Tibial nerve (tissue), 4 donors: ENCODE measurements around the gene CORO2B. TPM values are rescaled to one million over a fixed set of nuclear protein-coding genes. Genes with fewer than 3 reads are reported as not detected.

ENCODE experiments used
- DNase-seq, 2 donors: peaks; one replicate each; pipeline ENCODE4 v3.0.0-alpha.2; 2019; ENCODE audit warnings: low spot score in 2 of 2
- H3K27ac ChIP-seq, 4 donors: fragments of 200-600 bp; sonication (generic) in 3 of 4; one replicate each; pipeline ENCODE4 v1.5.1; 2017 to 2019; ENCODE audit warnings: mild to moderate bottlenecking in 1 of 4
- H3K27me3 ChIP-seq, 2 donors: fragments of 200-600 bp; sonication (generic) in 1 of 2; one replicate each; pipeline versions ENCODE4 v1.5.1 to v1.6.0; 2017 to 2019
- H3K36me3 ChIP-seq, 3 donors: fragments of 200-600 bp; sonication (generic); one replicate each; pipeline ENCODE4 v1.5.1; 2018 to 2019
- H3K4me1 ChIP-seq, 4 donors: fragments of 200-600 bp; sonication (generic) in 3 of 4; one replicate each; pipeline ENCODE4 v1.5.1; 2017 to 2019
- H3K4me3 ChIP-seq, 4 donors: fragments of 200-600 bp; sonication (generic) in 3 of 4; one replicate each; pipeline ENCODE4 v1.5.1; 2017 to 2019; ENCODE audit warnings: mild to moderate bottlenecking in 1 of 4, moderate library complexity in 1 of 4
- H3K9me3 ChIP-seq, 4 donors: fragments of 200-600 bp; sonication (generic) in 3 of 4; one replicate each; pipeline ENCODE4 v1.5.1; 2017 to 2019
- EP300 ChIP-seq, 2 donors: sonication (generic); formaldehyde crosslinking; IDR thresholded peaks; one replicate each; pipeline ENCODE4 v1.6.1; 2017; ENCODE audit warnings: antibody characterized with exemption in 2 of 2, mild to moderate bottlenecking in 1 of 2
- POLR2A ChIP-seq, 2 donors: fragments of 450-650 bp; IDR thresholded peaks; one replicate each; pipeline ENCODE4 v1.6.1; 2017; ENCODE audit warnings: antibody characterized with exemption in 2 of 2, mild to moderate bottlenecking in 2 of 2, moderate library complexity in 2 of 2
- WGBS, 2 donors: methylation state at CpG; one replicate each; pipeline ENCODE4 v1.1.5; 2018; 5-methylcytosine and 5-hydroxymethylcytosine counted together
- total RNA-seq, 4 donors: library from RNA; depleted of rRNA; stranded (reverse); fragments of >200 nt; gene quantifications; one replicate each; pipeline ENCODE4 v1.1.0, GENCODE V29; 2016
- TF ChIP-seq, protein P1 (sequence below), 5 experiments: fragments of 200-600 bp in 3 of 5; fragments of 450-650 bp in 2 of 5; sonication (generic) in 3 of 5; IDR thresholded peaks; one replicate each; pipeline ENCODE4 v1.5.1; 2016 to 2019; ENCODE audit warnings: antibody characterized with exemption in 5 of 5, mild to moderate bottlenecking in 3 of 5, moderate library complexity in 2 of 5

CORO2B gene, protein sequence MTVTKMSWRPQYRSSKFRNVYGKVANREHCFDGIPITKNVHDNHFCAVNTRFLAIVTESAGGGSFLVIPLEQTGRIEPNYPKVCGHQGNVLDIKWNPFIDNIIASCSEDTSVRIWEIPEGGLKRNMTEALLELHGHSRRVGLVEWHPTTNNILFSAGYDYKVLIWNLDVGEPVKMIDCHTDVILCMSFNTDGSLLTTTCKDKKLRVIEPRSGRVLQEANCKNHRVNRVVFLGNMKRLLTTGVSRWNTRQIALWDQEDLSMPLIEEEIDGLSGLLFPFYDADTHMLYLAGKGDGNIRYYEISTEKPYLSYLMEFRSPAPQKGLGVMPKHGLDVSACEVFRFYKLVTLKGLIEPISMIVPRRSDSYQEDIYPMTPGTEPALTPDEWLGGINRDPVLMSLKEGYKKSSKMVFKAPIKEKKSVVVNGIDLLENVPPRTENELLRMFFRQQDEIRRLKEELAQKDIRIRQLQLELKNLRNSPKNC
- 10 to 100 TPM in 1 of 4 donors, 1 to 10 TPM in 3; 6.3 to 12.6 (median 9.6) TPM for total RNA-seq

DNA sequence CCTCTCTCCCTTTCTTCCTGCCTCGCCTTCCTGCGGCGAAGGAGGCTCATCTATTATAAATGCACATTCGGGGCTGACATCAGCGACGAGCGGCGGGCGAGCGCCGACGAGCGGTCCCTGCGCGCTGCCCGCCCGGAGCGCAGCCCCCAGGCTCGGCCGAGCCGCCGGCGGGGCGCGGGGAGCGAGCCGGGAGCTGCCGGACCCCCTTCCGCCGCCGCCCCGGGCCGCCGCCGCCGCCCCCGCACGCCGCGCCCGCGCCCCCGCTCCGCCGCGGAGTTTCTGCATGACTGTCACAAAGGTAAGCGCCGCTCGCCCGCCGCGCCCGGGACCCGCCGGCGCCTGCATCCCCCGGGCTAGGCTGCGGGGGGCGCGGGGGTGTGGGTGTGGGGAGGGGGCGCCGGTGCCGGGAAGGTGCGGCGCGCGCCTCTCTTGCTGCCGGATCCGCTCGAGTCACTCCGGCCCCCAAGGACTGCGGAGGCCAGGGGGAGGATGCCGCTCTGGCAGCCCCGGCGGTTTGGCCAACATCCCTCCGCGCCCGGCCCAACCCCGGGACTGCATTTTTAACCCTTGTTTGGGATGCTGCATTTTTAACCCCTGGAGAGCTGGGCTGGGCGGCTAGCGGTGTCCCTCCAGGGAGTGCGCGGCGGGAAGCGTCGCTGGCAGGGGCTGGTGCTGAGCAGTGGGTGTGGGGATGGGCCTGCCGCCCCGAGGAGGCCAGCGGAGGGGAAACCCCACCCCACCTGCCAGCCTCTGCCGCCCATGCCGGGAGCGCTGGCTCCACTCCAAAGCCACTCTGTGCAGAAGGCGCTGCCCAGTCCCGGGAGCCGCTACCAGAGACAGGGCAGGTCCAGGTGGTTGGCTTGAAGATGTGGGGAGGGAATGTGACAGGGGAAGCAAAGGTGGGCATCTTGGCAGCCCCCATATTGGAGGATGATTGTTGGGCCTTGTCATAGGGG, at the start of gene CORO2B:
CORO2B (plus strand) TSS at position 14 of the 956 bp plus-strand sequence; CDS start at position 284, 270 bp downstream.
- peak in 1 of 2 donors; percentile 16 for DNase-seq
- H3K27ac ChIP-seq, result peak within 1 kb of the TSS; percentile 79 to 92 (median 88)
- H3K4me1 ChIP-seq, result peaks cover 0 to 55% (median 6%) of the 10 kb centered on the region in 4 donors
- peaks cover 0 to 15% of the 10 kb centered on the region in 2 donors for H3K27me3 ChIP-seq
- H3K36me3 ChIP-seq, result no peaks in the 10 kb centered on the region
- TF ChIP-seq POLR2A (IDR thresholded peaks at IDR 0.05) (no peak), EP300 (IDR thresholded peaks at IDR 0.05) (no peak)
- TF ChIP-seq, protein P1, sequence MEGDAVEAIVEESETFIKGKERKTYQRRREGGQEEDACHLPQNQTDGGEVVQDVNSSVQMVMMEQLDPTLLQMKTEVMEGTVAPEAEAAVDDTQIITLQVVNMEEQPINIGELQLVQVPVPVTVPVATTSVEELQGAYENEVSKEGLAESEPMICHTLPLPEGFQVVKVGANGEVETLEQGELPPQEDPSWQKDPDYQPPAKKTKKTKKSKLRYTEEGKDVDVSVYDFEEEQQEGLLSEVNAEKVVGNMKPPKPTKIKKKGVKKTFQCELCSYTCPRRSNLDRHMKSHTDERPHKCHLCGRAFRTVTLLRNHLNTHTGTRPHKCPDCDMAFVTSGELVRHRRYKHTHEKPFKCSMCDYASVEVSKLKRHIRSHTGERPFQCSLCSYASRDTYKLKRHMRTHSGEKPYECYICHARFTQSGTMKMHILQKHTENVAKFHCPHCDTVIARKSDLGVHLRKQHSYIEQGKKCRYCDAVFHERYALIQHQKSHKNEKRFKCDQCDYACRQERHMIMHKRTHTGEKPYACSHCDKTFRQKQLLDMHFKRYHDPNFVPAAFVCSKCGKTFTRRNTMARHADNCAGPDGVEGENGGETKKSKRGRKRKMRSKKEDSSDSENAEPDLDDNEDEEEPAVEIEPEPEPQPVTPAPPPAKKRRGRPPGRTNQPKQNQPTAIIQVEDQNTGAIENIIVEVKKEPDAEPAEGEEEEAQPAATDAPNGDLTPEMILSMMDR (IDR thresholded peaks at IDR 0.05), result no peak
- no peaks in the 10 kb centered on the region for H3K9me3 ChIP-seq
- H3K4me3 ChIP-seq, result peak within 1 kb of the TSS; percentile 51 to 83 (median 64)
- WGBS, 2 donors, result 3% methylated on average over 28 to 37 of the region's 95 CpGs

DNA sequence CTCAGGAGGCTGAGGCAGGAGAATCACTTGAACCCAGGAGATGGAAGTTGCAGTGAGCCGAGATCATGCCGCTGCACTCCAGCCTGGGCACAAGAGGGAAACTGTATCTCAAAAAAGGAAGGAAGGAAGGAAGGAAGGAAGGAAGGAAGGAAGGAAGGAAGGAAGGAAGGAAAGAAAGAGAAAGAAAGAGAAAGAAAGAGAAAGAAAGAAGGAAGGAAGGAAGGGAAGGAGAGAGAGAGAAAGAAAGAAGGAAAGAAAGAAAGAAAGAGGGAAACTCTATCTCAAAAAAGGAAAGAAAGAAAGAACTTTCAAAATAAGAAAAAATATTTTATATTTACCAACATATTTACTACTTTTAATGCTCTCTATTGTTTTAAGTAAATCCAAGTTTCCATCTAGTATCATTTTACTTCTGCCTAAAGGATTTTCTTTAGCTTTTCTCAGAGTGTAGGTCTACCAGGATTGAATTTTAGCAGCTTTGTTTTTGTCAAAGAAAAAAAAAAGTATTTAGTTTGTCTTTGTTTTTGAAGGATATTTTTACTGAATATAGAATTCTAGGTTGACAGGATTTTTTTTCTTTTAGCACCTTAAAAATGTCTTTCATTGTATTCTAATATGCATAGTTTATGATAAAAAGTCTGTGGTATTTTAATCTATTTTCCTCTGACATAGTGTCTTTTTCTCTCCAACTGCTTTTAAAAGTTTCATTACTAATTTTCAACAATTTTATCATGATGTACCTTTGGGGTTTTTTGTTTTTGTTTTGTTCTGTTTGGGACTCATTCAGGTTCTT, 47.2 kb upstream of the CORO2B start:
- no peak for DNase-seq
- no peaks in the 10 kb centered on the region for H3K36me3 ChIP-seq
- H3K4me1 ChIP-seq, result no peaks in the 10 kb centered on the region
- no peak overlapping the region for H3K27ac ChIP-seq
- H3K4me3 ChIP-seq, result no peak overlapping the region
- TF ChIP-seq, protein P1 (IDR thresholded peaks at IDR 0.05), result no peak
- TF ChIP-seq POLR2A (IDR thresholded peaks at IDR 0.05) (no peak), EP300 (IDR thresholded peaks at IDR 0.05) (no peak)
- peaks cover 0 to 14% (median 3%) of the 10 kb centered on the region in 4 donors for H3K9me3 ChIP-seq
- WGBS, 2 donors, result 94 to 96% methylated on average over 2 of the region's 2 CpGs
- no peaks in the 10 kb centered on the region for H3K27me3 ChIP-seq

DNA sequence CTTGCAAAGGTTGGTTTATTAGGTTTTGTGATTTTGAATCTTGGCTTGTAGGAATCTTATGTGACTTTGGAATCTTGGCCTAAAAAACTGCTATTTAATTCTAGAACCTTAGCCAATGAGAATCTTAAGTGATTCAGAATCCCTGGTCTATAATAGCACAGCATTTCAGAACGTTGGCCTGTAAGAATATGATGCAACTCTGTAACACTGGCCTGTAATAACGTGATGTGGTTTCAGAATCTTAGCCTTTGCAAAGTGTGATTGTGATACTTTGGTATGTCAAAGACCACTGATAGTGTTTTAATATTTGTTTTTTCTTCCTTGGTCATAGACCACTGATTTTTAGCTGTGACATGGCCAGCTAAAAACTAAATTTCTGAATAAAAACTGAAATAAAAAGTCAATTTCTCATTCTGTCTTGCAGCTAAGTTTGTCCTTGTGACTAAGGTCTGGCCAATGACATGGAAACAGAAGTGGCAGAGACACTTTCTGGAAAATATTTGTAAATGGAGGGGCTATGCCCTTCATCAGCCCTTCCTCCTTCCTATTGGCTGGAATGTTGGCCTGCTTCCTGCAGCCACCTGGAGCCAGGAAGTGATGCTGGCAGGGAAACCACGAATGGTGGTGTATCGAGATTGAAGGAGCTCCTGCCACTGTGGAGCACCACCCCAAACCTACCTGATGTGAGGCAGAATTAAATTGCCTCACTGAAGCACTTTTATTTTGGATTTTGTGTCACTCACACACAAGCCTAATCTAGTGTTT, 42.3 kb upstream of the CORO2B start:
- Histone ChIP-seq H3K4me1 (no peaks in the 10 kb centered on the region), H3K4me3 (no peak overlapping the region), H3K36me3 (no peaks in the 10 kb centered on the region), H3K27me3 (no peaks in the 10 kb centered on the region), H3K9me3 (peaks cover 0 to 19% (median 3%) of the 10 kb centered on the region in 4 donors), H3K27ac (peak overlapping the region in 1 of 4 donors; percentile 29)
- DNase-seq, result no peak
- TF ChIP-seq POLR2A (IDR thresholded peaks at IDR 0.05), result no peak
- peak in 1 of 2 donors; percentile 33 for TF ChIP-seq EP300 (IDR thresholded peaks at IDR 0.05)
- 64 to 77% methylated on average over 4 of the region's 4 CpGs for WGBS, 2 donors

DNA sequence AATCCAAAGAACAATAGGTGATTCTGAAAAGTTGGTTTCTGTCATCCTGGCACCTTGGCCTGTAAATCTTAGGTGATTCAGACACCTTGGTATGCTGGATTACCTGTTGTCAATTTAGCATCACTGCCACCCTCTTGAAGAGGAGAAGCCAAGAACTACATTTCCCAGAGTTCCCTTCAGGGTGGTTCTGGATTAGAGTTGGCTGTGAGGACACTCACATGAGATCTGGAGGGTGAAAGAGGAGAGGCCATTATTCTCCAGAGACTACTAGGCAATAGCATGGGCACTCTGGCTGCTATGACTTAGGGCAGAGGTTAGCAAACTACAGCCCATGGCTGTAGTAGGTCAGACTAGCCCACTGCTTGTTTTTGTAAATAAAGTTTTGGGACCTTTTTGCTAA, 41.7 kb upstream of the CORO2B start:
- Histone ChIP-seq H3K27me3 (no peaks in the 10 kb centered on the region), H3K4me3 (no peak overlapping the region), H3K9me3 (peaks cover 0 to 13% (median 2%) of the 10 kb centered on the region in 4 donors), H3K36me3 (no peaks in the 10 kb centered on the region), H3K27ac (no peak overlapping the region), H3K4me1 (no peaks in the 10 kb centered on the region)
- TF ChIP-seq POLR2A (IDR thresholded peaks at IDR 0.05), result no peak
- no peak for TF ChIP-seq EP300 (IDR thresholded peaks at IDR 0.05)
- TF ChIP-seq, protein P1 (IDR thresholded peaks at IDR 0.05), result no peak
- no peak for DNase-seq
